GM12801 (cell line): ENCODE results near the gene PRSS12.

Experiments
- CTCF ChIP-seq: IDR thresholded peaks from one replicate; pipeline ENCODE4 v1.5.1; 2011; ENCODE audit warnings: control low read depth; ENCODE audit not compliant: insufficient read length; ENCODE audit errors: extremely low read depth

The PRSS12 gene

GRCh38 chr4:118254368-118254767, 98.4 kb downstream of the PRSS12 start:
- no peak for TF ChIP-seq CTCF

- no peak for TF ChIP-seq CTCF
These were observed 102.9 kb downstream of the PRSS12 start for GRCh38 chr4:118249890-118250289.

GRCh38 chr4:118237531-118237930, 115.3 kb downstream of the PRSS12 start:
- no peak for TF ChIP-seq CTCF

GRCh38 chr4:118235566-118236120, 117.2 kb downstream of the PRSS12 start:
- no peak for TF ChIP-seq CTCF
